ENCODE data around the gene VIPR2.

- TF ChIP-seq CTCF (IDR thresholded peaks at IDR 0.05) (no peak), EZH2 (IDR thresholded peaks at IDR 0.05) (no peak), EZH2phosphoT487 (IDR thresholded peaks at IDR 0.05) (no peak)
These were observed 23.6 kb downstream of the VIPR2 start for GRCh38 chr7:159121068-159121467.
